ENCODE measurements around the gene CLRN3. TPM values are rescaled to one million over a fixed set of nuclear protein-coding genes. Genes with fewer than 3 reads are reported as not detected.

CLRN3 gene
- total RNA-seq, 4 donors from 2014 or later, result 35.2 to 167 (median 77.1) TPM

- intact Hi-C loops (cut with DNase I; ENCODE audit: low total_unique reads), result no loop called here
- no peak for TF ChIP-seq EP300 (IDR thresholded peaks at IDR 0.05; ENCODE audit: low read depth)
- 87 to 100% methylated on average over 1 to 4 of the region's 4 CpGs for WGBS, 2 donors (ENCODE audit: low coverage in 1 of 2)
Measured at GRCh38 chr10:127834791-127835190, 58.0 kb downstream of the CLRN3 start.

GRCh38 chr10:127834221-127834620 is 58.5 kb downstream of the CLRN3 start:
- DNase-seq, result no peak
- no peaks in the 10 kb centered on the region for H3K27me3 ChIP-seq
- intact Hi-C loops (cut with DNase I; ENCODE audit: low total_unique reads) (no loop called here), in situ Hi-C loops (cut with MboI; ENCODE audit: low pct_ligation_motif_present in 1 of 4, low pct_unique_long_range_greater_than_20kb in 1 of 4, low sequenced_read_pairs in 3 of 4) (no loop called here)
- no peak for TF ChIP-seq POLR2A (IDR thresholded peaks at IDR 0.05)
- H3K27ac ChIP-seq, result no peak overlapping the region
- no peak overlapping the region for H3K4me3 ChIP-seq
- H3K36me3 ChIP-seq, result no peaks in the 10 kb centered on the region
- no peaks in the 10 kb centered on the region for H3K9me3 ChIP-seq
- WGBS, 2 donors (ENCODE audit: low coverage in 1 of 2), result 53% methylated on average over 7 of the region's 7 CpGs; no CpG with 5 or more reads in 1 of the 2 donors
- no peaks in the 10 kb centered on the region for H3K4me1 ChIP-seq

More at GRCh38 chr10:127834791-127835190, 58.0 kb downstream of the CLRN3 start:
- Histone ChIP-seq H3K27me3 (no peaks in the 10 kb centered on the region), H3K27ac (no peak overlapping the region), H3K4me1 (no peaks in the 10 kb centered on the region), H3K9me3 (no peaks in the 10 kb centered on the region), H3K36me3 (no peaks in the 10 kb centered on the region), H3K4me3 (no peak overlapping the region)
- in situ Hi-C loops (cut with MboI; ENCODE audit: low pct_ligation_motif_present in 1 of 4, low pct_unique_long_range_greater_than_20kb in 1 of 4, low sequenced_read_pairs in 3 of 4), result no loop called here
- DNase-seq, result no peak

- TF ChIP-seq EP300 (IDR thresholded peaks at IDR 0.05; ENCODE audit: low read depth), result no peak
- TF ChIP-seq POLR2AphosphoS5 (IDR thresholded peaks at IDR 0.05), result no peak
- TF ChIP-seq POLR2A (IDR thresholded peaks at IDR 0.05), result no peak
- no peak for TF ChIP-seq CTCF (IDR thresholded peaks at IDR 0.05)
- Histone ChIP-seq H3K4me3 (no peak overlapping the region), H3K27ac (no peak overlapping the region), H3K27me3 (no peaks in the 10 kb centered on the region), H3K4me1 (no peaks in the 10 kb centered on the region), H3K36me3 (no peaks in the 10 kb centered on the region), H3K9me3 (no peaks in the 10 kb centered on the region)
- intact Hi-C loops (cut with DNase I; ENCODE audit: low total_unique reads) (no loop called here), in situ Hi-C loops (cut with MboI; ENCODE audit: low pct_ligation_motif_present in 1 of 4, low pct_unique_long_range_greater_than_20kb in 1 of 4, low sequenced_read_pairs in 3 of 4) (no loop called here)
- WGBS, 2 donors (ENCODE audit: low coverage in 1 of 2), result 42 to 61% methylated on average over 6 to 7 of the region's 7 CpGs
- DNase-seq, result peak; percentile 20
Measured at GRCh38 chr10:127833804-127834203, 58.9 kb downstream of the CLRN3 start.

GRCh38 chr10:127832501-127832900 is 60.2 kb downstream of the CLRN3 start:
- Histone ChIP-seq H3K27me3 (no peaks in the 10 kb centered on the region), H3K27ac (no peak overlapping the region), H3K4me3 (no peak overlapping the region), H3K9me3 (no peaks in the 10 kb centered on the region), H3K4me1 (no peaks in the 10 kb centered on the region), H3K36me3 (no peaks in the 10 kb centered on the region)
- intact Hi-C loops (cut with DNase I; ENCODE audit: low total_unique reads) (no loop called here), in situ Hi-C loops (cut with MboI; ENCODE audit: low pct_ligation_motif_present in 1 of 4, low pct_unique_long_range_greater_than_20kb in 1 of 4, low sequenced_read_pairs in 3 of 4) (no loop called here)
- WGBS, 2 donors (ENCODE audit: low coverage in 1 of 2), result 61 to 71% methylated on average over 4 of the region's 4 CpGs
- DNase-seq, result no peak
- TF ChIP-seq POLR2AphosphoS5 (IDR thresholded peaks at IDR 0.05), result no peak
- TF ChIP-seq POLR2A (IDR thresholded peaks at IDR 0.05), result no peak
- no peak for TF ChIP-seq CTCF (IDR thresholded peaks at IDR 0.05)
- TF ChIP-seq EP300 (IDR thresholded peaks at IDR 0.05; ENCODE audit: low read depth), result no peak

- intact Hi-C loops (cut with DNase I; ENCODE audit: low total_unique reads), result no loop called here
- no peak overlapping the region for H3K27ac ChIP-seq
- H3K4me1 ChIP-seq, result no peaks in the 10 kb centered on the region
- H3K36me3 ChIP-seq, result no peaks in the 10 kb centered on the region
- in situ Hi-C loops (cut with MboI; ENCODE audit: low pct_ligation_motif_present in 1 of 4, low pct_unique_long_range_greater_than_20kb in 1 of 4, low sequenced_read_pairs in 3 of 4), result no loop called here
- DNase-seq, result no peak
- TF ChIP-seq POLR2A (IDR thresholded peaks at IDR 0.05), result no peak
- no peak for TF ChIP-seq POLR2AphosphoS5 (IDR thresholded peaks at IDR 0.05)
- TF ChIP-seq CTCF (IDR thresholded peaks at IDR 0.05), result no peak
- TF ChIP-seq EP300 (IDR thresholded peaks at IDR 0.05; ENCODE audit: low read depth), result no peak
- no peaks in the 10 kb centered on the region for H3K27me3 ChIP-seq
- WGBS, 2 donors (ENCODE audit: low coverage in 1 of 2), result 73 to 81% methylated on average over 4 of the region's 4 CpGs
- H3K4me3 ChIP-seq, result no peak overlapping the region
- H3K9me3 ChIP-seq, result no peaks in the 10 kb centered on the region
Measured at GRCh38 chr10:127830414-127830813, 62.3 kb downstream of the CLRN3 start.

Other genes starting within 250 kb of the CLRN3 start
- under 1 TPM in 1 of 4 donors, not detected in 3; 0.14 TPM for gene FOXI2, start 155.8 kb downstream of the CLRN3 start, total RNA-seq
- gene PTPRE, start 14.2 kb upstream of the CLRN3 start, total RNA-seq, result 10 to 100 TPM; 25.7 to 43.6 (median 26.7) TPM
- 10 to 100 TPM in 2 of 4 donors, 1 to 10 TPM in 2; 4.5 to 40.8 (median 8.4) TPM for gene MKI67, start 233.5 kb upstream of the CLRN3 start, total RNA-seq